OCI-LY1 (cell line): Measurements from ENCODE around the gene CCDC9B.

Experiments
- H2AFZ ChIP-seq: fragments of 200-600 bp; sonication (generic), shearing (Covaris generic); 2 replicates; pipeline ENCODE4 v1.6.0; 2014; ENCODE audit warnings: antibody characterized with exemption, mild to moderate bottlenecking, low read length
- H3F3A ChIP-seq: fragments of 200-600 bp; sonication (generic), shearing (Covaris generic); 2 replicates; pipeline ENCODE4 v1.6.0; 2014; ENCODE audit warnings: mild to moderate bottlenecking, antibody characterized with exemption, low read length, moderate library complexity; ENCODE audit not compliant: insufficient read depth
- H3K27ac ChIP-seq: fragments of 200-600 bp; sonication (generic); 2 replicates; pipeline ENCODE4 v1.5.1; 2014; ENCODE audit warnings: low read length, mixed run types, mild to moderate bottlenecking, low read depth; ENCODE audit not compliant: poor library complexity, severe bottlenecking
- H3K27me3 ChIP-seq: fragments of 200-600 bp; sonication (generic); 2 replicates; pipeline ENCODE4 v1.6.0; 2014; ENCODE audit warnings: antibody characterized with exemption, mild to moderate bottlenecking, low read length, moderate library complexity; ENCODE audit not compliant: insufficient read depth
- H3K36me3 ChIP-seq: fragments of 200-600 bp; sonication (generic); 2 replicates; pipeline ENCODE4 v1.6.1; 2014; ENCODE audit warnings: mild to moderate bottlenecking, antibody characterized with exemption, low read length, moderate library complexity, mixed read lengths; ENCODE audit not compliant: insufficient read depth
- H3K4me1 ChIP-seq: fragments of 200-600 bp; sonication (generic); 2 replicates; pipeline ENCODE4 v1.5.1; 2014; ENCODE audit warnings: mild to moderate bottlenecking, low read length, moderate library complexity; ENCODE audit not compliant: insufficient read depth, severe bottlenecking
- H3K4me2 ChIP-seq: fragments of 200-600 bp; sonication (generic), shearing (Covaris generic); 2 replicates; pipeline ENCODE4 v1.6.1; 2014; ENCODE audit warnings: low read length
- H3K4me3 ChIP-seq: fragments of 200-600 bp; sonication (generic); 2 replicates; pipeline ENCODE4 v1.5.1; 2014; ENCODE audit warnings: low read length, low read depth, mild to moderate bottlenecking, mixed read lengths; ENCODE audit not compliant: poor library complexity, severe bottlenecking
- H3K79me2 ChIP-seq: fragments of 200-600 bp; shearing (Covaris generic); 2 replicates; pipeline ENCODE4 v1.6.1; 2016; ENCODE audit warnings: mixed run types, low read length, mixed read lengths; ENCODE audit not compliant: insufficient read depth
- H3K9ac ChIP-seq: fragments of 200-600 bp; sonication (generic), shearing (Covaris generic); 2 replicates; pipeline ENCODE4 v1.6.1; 2014; ENCODE audit warnings: mild to moderate bottlenecking, low read length, mixed read lengths
- H3K9me2 ChIP-seq: fragments of 200-600 bp; sonication (generic), shearing (Covaris generic); 2 replicates; pipeline ENCODE4 v1.6.1; 2014; ENCODE audit warnings: low read depth, mild to moderate bottlenecking, low read length, mixed read lengths
- H3K9me3 ChIP-seq: fragments of 200-600 bp; shearing (Covaris generic); 2 replicates; pipeline ENCODE4 v1.6.1; 2014; ENCODE audit warnings: low read length, mixed read lengths
- H4K20me1 ChIP-seq: fragments of 200-600 bp; sonication (generic), shearing (Covaris generic); 2 replicates; pipeline ENCODE4 v1.6.0; 2016; ENCODE audit warnings: mild to moderate bottlenecking, low read length; ENCODE audit not compliant: insufficient read depth
- CTCF ChIP-seq: fragments of 200-600 bp; sonication (generic), shearing (Covaris generic); IDR thresholded peaks from 2 replicates; pipeline ENCODE4 v1.5.1; 2017; ENCODE audit warnings: mild to moderate bottlenecking, antibody characterized with exemption, low read length, moderate library complexity, mixed read lengths
- EZH2 ChIP-seq: fragments of 200-600 bp; sonication (generic), shearing (Covaris generic); IDR thresholded peaks from 2 replicates; pipeline ENCODE4 v1.8.0; 2017; ENCODE audit warnings: borderline replicate concordance, mixed run types, mild to moderate bottlenecking, antibody characterized with exemption, low read length, moderate library complexity, mixed read lengths

The CCDC9B gene

GRCh38 chr15:40329804-40330203 is 10.9 kb downstream of the CCDC9B start:
- no peak for TF ChIP-seq CTCF
- TF ChIP-seq EZH2 = no peak
- no peaks in the 10 kb centered on the region for H4K20me1 ChIP-seq
- H3K9me3 ChIP-seq = no peaks in the 10 kb centered on the region
- H3K27ac ChIP-seq = no peak overlapping the region
- H3F3A ChIP-seq = no peaks in the 10 kb centered on the region
- no peaks in the 10 kb centered on the region for H3K79me2 ChIP-seq
- no peaks in the 10 kb centered on the region for H3K9me2 ChIP-seq
- H3K4me1 ChIP-seq = peaks cover 7% of the 10 kb centered on the region
- H2AFZ ChIP-seq = no peak overlapping the region
- H3K27me3 ChIP-seq = no peaks in the 10 kb centered on the region
- no peaks in the 10 kb centered on the region for H3K36me3 ChIP-seq
- H3K9ac ChIP-seq = no peak overlapping the region
- no peak overlapping the region for H3K4me3 ChIP-seq
- no peak overlapping the region for H3K4me2 ChIP-seq

GRCh38 chr15:40328751-40329150 is 12.0 kb downstream of the CCDC9B start:
- Histone ChIP-seq H3K4me1 (peaks cover under 1% of the 10 kb centered on the region), H3K9me3 (no peaks in the 10 kb centered on the region), H2AFZ (no peak overlapping the region), H3K9me2 (no peaks in the 10 kb centered on the region), H3K27ac (no peak overlapping the region), H4K20me1 (no peaks in the 10 kb centered on the region), H3K36me3 (no peaks in the 10 kb centered on the region), H3K27me3 (no peaks in the 10 kb centered on the region), H3K79me2 (no peaks in the 10 kb centered on the region), H3K4me3 (no peak overlapping the region), H3K4me2 (no peak overlapping the region), H3F3A (no peaks in the 10 kb centered on the region), H3K9ac (no peak overlapping the region)
- TF ChIP-seq CTCF (no peak), EZH2 (no peak)

- Histone ChIP-seq H3K9me2 (no peaks in the 10 kb centered on the region), H3K9ac (no peak overlapping the region), H3K4me1 (no peaks in the 10 kb centered on the region), H3K27me3 (no peaks in the 10 kb centered on the region), H3F3A (no peaks in the 10 kb centered on the region), H3K79me2 (no peaks in the 10 kb centered on the region), H4K20me1 (no peaks in the 10 kb centered on the region), H3K4me2 (no peak overlapping the region), H3K27ac (no peak overlapping the region), H3K4me3 (no peak overlapping the region), H3K36me3 (no peaks in the 10 kb centered on the region), H2AFZ (no peak overlapping the region), H3K9me3 (no peaks in the 10 kb centered on the region)
- TF ChIP-seq EZH2 = no peak
Measured at GRCh38 chr15:40328176-40328575, 12.6 kb downstream of the CCDC9B start.

GRCh38 chr15:40327457-40327856 is 13.3 kb downstream of the CCDC9B start:
- Histone ChIP-seq H3K79me2 (no peaks in the 10 kb centered on the region), H3K9me3 (no peaks in the 10 kb centered on the region), H3K4me2 (no peak overlapping the region), H3K36me3 (no peaks in the 10 kb centered on the region), H3K4me1 (peaks cover 7% of the 10 kb centered on the region), H3K9ac (no peak overlapping the region), H3K27me3 (no peaks in the 10 kb centered on the region), H3K4me3 (no peak overlapping the region), H3K27ac (no peak overlapping the region), H3F3A (no peaks in the 10 kb centered on the region), H3K9me2 (no peaks in the 10 kb centered on the region), H2AFZ (no peak overlapping the region), H4K20me1 (no peaks in the 10 kb centered on the region)
- TF ChIP-seq CTCF = no peak
- no peak for TF ChIP-seq EZH2
